Measurements from ENCODE around the gene ELAVL1. TPM values are rescaled to one million over a fixed set of nuclear protein-coding genes. Genes with fewer than 3 reads are reported as not detected.

Gene ELAVL1
- total RNA-seq, 1 experiment from 2014 or later: 75.3 TPM

DNA sequence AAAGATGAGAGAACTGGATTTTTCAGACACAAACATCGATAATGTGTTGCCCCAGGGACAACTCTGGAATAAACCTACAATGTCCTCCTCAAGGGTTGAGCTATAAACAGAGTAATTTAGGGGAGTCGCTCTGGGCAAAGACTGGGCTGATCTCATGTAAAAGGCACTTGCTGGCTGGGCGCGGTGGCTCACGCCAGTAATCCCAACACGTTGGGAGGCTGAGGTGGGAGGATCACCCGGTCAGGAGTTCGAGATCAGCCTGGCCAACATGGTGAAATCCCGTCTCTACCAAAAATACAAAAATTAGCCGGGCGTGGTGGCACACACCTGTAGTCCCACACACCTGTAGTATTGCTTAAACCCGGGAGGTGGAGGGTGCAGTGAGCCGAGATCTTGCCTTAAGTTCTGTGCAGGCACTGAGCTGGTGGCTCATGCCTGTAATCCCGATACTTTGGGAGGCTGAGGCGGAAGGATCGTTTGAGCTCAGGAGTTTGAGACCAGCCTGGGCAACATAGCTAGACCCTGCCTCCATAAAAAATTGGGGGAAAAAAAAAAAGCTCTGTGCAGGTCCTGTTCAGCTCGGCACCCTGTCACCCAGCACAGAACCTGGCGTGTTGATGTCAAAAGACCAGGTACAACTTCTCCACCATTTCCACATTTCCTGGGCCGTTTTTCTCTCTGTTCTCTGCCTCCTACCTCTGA lies 63.4 kb downstream of the ELAVL1 start:
- DNase-seq (ENCODE audit: low read depth): no peak

DNA sequence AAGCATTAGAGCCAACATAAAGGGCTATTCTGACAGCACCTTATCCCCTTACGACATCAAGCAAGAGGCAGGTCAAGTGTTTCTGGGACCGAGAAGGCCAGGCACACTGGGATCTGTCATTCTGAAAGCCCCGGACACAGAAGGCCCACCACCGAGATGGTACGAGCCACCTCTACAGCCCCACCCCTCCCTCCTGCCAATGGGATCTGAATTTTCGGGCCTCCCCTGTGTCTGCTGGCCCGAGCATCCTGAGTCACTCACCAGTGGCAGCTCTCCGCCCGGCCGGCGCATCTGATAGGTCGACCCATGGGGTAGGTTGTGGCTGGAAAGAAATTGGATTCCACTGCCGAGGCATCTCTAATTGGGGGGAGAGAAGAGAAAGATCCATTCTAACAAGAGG lies 64.6 kb downstream of the ELAVL1 start:
- no peak for DNase-seq (ENCODE audit: low read depth)

DNA sequence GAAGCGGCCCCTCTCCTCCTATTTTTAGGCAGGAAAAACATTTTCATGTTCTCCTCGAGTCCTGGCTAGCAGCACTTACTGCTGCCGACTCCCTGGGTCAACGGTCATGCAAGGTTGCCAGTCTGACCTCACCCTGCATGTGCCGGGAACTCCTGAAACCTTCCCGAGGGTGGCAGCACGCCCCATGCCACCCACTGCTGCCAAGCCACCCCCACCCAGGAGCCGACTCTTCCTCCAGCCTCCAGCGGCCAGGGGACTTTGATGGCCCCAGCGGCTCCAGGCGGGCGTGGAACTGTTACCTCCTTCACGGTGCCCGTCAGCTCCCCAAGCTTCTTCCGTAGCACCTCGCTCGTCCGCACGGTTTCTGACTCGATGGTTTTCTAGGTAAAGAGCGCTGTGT lies 70.7 kb downstream of the ELAVL1 start:
- no peak for DNase-seq (ENCODE audit: low read depth)

DNA sequence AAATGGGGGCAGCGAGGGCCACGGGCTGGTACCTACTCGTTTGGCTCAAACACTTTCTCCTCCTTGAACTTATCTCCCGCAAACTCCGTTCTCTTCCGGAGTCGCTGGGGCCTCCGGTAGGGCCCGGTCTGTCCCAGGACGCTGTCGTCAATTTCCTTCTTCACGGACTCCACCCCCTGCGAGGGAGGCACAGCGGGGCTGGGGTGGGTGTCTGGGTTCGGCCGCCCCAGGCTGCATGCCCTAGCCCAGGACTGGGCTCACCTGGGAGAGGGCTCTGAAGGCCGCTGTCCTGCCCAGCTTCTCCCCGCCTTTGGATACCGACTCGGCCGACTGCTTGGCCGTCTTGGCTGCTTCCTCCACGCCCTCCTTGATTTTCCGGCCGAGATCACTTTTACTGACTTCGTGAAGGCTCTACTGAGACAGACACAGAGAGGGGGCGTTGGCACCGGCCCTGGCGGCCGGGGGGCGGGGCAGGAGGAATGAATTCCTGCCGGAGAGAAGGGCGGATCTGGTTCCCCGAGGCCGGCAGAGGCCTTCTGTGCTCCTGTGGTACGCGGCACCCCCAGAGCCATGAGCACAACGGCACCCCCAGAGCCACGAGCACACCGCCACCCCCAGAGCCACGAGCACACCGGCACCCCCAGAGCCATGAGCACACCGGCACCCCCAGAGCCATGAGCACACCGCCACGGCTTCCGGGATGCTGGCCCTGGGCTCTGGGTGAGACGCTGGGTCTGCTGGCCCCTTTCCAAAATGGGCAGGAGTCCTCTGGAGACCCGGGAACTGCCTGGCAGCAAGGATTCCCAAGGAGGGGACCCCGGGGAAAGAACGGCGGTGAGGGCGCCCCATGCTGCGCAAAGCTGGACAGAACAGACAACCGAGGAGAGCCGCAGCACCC lies 71.4 kb downstream of the ELAVL1 start:
- no peak for DNase-seq (ENCODE audit: low read depth)

DNA sequence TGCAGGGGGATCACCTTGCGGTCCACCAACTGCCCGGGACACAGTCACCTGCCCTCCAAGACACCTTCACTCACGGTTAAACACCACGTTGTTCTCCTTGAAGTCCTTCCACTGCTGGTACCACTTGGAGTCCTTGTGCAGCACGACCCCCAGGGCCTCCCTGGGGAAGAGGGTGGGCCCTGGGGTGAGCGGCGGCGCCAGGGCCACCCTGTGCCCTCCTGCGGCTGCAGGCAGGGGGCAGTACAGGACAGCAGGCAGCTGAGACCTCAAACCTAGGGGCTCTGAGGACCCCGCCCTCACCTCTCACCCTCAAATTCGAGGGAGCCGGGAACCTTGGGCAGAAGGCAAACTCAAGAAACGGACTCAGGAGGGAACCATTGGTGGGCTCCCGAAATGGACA lies 72.0 kb downstream of the ELAVL1 start:
- DNase-seq (ENCODE audit: low read depth): no peak

DNA sequence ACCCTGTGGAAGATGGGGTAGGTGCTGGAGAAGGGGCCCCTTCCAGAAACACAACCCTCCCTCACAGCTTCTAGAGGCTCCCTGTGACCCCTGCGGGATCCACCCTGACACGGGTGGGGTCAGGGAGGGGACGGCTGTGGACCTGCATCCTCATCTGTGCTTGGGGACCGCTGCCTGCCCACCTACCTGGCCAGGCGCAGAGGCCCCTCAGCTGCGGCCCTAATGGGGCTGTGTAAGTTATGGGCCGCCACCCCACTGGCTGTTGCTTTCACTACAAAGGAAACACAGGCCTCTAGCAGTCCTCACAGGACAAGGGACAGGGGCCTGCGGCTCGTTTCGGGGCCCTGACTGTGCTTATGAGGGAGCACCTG lies 72.5 kb downstream of the ELAVL1 start:
- no peak for DNase-seq (ENCODE audit: low read depth)

DNA sequence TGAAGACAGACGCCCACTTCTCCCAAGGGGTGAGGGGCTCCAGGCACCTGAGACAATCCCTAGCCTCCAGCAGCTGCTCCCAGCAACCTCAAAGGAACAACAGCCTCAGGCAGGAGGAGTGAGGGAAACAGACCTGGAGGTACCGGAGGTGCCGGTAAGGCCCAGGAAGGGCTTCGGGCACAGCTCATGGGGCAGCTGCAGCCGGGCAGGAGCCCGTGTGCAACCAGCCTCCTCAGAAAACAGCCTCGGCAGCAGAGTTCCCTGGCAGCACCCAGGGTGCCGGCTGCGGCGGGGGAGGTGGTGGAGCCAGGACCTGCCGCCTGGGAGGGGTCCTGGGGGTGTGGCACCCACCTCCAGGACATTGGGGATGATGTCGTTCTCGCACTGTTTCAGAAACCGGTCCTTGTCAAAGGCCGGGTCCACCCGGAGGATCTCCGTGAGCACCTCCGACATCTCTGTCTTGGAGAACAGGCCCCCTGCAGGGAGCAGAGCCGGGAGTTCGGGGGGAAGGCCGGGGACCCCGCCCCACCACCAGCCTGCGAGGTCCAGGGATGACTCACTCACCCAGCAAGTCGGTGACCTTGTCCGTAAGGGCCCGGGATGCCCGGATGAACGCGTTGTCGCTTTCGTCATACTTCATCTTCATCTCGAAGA lies 73.0 kb downstream of the ELAVL1 start:
- DNase-seq (ENCODE audit: low read depth): no peak

DNA sequence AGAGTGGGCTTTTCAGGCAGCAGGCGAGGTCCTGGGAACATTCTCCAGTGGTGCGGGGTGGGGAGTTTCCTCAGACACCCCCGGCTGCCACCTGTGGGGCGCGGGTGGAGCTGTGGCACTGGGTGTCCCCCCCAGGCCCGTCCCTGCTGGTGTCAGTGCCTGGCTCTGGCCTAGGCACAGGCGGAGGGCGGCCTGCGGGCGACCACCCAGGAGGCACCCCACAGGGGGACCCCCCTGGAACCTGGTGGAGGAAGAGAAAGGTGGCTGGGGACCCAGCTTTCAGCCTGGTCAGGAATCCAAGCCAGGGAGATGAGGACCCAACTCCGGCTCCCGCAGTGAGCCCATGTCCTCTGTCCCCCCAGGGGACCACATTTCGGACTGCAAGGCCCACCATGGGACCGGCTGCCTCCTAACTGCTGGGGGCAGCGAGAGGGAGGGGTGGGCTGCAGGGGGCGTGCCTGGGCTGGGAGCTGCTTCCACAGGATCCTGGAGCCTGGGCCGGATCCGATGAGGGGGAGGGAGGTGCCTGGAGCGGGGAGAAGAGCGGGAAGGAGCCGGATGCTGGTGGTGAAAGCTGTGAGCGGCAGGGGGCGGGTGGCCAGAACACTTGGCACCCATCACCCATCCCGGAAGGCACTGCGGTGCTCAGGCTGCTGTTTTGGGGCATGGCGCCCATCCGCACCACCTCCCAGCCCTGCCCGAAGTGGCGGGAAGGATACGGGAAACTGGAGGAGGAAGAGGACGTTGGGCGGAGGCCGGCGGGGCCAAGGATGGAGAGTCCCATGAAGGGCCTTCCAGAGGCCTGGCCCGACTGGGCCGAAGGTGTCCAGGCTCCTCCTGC lies 74.0 kb downstream of the ELAVL1 start:
- DNase-seq (ENCODE audit: low read depth): no peak

DNA sequence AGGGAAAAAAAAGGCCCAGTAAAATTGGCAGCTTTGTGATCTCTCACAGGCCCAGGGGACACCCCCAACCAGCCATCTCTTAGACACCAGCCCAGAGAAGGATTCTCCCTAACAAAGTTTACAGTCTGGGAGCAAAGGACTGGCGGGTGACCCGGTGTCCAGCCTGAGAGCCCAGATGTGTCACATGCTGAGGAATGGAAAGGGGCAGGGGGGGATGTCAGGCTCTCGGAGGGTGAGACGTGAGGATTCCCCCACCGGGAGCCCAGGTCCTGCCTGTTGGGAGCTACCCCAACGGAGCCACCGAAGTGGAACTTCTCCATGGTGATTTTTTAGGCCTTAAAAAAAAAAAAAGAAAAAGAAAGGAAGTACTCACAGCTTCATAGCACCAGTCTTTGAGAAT lies 74.7 kb downstream of the ELAVL1 start:
- DNase-seq (ENCODE audit: low read depth): no peak

DNA sequence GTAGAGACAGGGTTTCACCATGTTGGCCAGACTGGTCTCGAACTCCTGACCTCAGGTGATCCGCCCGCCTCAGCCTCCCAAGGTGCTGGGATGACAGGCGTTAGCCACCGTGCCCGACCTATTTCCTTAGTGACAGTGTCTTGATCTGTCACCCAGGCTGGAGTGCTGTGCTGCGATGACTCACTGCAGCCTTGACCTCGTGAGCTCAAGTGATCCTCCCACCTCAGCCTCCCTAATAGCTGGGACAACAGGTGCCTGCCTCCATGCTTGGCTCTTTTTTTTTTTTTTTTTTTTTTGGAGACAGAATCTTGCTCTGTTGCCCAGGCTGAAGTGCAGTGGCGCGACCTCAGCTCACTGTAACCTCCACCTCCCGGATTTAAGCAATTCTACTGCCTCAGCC lies 75.4 kb downstream of the ELAVL1 start:
- DNase-seq (ENCODE audit: low read depth): peak; percentile 62

DNA sequence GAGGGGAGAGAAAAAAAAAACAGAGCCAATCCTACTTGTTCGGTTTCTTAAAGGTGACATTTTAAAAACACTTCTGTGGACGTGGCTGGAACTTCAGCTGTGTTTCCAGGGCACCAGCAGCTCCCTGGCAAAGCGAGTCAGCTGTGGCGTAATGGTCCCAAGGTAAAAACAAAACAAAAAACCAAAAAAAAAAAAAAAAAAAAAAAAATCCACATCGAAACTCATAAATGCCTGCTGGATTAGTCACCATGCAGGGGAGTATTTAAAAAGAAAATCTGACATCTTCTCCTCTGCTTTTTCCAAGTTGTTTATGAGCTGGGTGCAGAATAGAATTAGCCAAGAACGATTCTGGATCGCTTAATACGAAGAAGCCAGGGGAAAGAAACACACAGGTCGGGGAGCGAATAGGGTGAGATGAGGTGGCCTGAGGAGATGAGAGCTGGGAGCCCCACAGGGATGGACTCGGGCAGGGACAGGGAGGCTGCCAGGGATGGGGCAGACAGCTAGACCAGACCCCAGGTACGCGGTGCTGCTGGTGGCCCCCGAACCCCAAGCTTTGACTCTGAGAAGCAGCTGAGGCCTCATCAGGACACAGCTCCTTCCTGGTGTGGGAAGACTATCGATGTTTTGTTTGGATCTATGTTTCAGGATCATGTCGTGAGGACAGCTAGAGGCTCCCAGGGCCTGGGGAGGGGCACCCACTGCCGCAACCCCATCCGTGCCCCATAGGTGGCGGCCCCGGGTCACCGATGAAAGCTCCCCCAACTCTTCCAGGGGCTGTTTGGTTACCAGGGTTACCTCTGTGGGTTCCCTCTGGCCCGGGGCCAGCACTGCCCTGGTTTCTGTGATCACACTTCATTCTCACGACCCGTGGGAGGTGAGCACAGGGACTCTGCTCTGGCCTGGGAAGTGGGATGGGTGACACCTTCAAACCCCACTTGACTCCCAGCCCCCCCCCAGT lies 76.4 kb downstream of the ELAVL1 start:
- DNase-seq (ENCODE audit: low read depth): peak; percentile 91

DNA sequence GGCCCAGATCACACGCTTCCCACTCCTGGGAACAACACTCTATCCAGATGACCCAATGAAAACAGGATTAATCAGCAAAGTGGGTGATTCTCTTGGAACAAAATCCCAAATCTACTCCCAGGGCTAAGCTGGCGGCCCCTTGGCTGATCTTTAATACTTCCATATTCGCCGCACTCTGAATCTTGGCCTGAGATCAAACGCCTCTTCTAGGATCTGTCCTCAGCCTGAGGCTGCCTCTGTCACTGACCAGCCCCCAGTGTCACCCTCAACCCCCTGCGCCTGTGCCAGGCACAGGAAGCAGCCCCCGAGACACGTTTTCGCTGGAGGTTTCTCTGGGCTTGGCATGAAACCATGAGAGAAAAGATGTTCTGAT lies 77.1 kb downstream of the ELAVL1 start:
- no peak for DNase-seq (ENCODE audit: low read depth)

DNA sequence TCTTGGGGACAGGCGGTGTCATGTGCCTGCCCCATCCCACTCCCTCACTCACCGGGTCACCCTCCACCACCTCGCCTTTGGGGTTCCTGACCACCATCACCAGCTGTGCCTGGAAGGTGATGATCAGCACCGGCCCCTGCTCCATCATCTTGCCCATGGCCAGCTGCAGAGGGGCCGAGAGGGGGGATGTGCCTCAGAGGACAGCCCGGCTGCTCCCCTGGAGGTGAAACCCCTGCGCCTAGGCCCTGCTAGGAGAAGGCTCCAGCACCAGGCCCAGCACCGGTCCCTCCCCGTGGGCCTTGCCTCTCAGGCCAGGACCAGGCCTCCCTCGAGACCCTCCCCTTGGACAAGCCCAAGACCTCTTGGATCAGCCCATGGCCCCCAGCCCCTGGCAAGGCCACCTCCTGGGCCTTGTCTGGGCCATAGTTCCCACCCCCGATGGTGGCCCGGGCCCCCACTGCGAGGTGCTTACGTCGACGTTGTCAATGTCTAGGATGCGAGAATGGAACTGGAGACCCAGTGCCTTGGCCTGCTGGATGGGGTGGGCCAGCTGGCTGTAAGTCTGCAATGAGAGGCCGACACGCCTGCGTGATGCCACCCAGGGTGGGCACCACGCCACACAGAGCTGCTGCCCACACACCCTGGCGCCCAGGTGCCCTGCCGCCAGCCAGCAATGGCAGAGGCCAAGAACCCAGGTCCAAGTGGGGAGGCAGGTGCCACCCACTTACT lies 77.7 kb downstream of the ELAVL1 start:
- DNase-seq (ENCODE audit: low read depth): no peak

DNA sequence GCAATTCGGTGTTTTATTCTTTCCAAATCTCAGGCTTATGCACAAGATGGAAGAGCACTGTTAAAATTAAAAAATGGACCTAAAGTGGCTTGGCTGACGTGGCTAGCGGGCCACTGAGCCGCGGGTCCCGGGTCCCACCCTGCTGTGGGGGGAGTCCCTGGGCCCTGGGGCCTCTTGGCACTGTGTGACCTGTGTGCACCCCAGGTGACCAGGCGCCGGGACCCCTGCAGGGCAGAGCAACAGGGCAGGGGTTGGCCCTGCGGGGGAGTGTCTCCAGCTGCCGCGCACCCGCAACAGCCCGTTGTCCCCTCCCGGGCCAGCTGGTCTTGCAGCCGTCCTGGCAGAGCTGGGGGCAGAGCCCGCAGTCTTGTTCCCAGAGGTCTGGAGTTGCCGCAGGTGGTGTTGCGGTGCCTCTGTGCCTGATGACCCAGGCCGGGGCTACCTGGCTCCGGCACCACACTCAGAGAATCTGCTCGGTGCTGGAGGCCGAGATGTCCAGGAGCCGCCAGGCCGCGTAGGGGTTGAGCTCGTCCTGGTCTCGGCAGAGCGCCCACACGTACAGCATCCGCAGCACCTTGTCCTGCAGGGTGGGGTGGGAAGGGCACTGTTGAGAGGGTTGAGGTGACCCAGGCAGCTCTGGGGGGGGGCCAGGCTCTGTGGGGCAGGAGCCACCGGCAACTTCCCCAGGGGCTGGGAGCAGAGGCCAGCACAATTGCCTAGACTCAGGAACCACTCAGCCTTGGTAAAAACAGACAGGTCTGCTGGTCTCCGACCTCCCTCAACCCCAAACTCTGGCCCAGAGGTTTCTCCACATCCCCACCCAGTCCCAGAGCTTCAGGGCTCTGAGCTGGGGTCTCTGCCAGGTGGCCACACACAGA lies 78.5 kb downstream of the ELAVL1 start:
- no peak for DNase-seq (ENCODE audit: low read depth)

DNA sequence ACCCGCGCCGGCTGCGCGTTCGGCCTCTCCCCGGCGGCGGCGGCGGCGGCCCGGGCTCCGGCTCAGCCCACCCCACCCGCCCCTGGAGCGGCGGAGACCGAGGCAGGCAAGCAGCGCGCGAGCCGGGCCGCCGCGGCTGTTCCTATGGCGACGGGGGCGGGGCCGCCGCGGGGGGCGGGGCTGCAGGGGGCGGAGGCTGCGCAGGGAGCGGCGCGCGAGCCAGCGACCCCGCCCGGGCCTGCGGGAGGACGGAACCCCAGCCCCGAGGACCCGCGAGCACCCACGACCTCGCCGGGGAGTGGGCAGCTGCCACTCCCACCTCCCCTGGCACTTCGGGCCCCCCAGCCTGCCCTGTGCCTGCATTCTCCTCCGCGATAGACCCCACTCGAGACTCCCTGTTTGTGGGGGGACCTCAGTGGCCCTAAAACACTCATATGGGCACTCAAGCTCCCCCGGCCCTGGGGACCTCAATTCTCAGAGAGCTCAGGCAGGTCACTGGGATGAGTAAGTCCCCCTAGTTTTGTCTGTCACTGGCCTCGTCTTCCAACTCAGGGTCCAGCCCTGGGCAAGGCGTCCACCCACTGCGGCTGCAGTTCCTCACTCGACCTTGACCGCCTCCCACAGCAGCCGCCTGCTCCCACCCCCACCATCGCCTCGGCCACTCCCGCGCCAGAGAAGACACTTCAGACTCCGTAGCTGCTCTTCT lies 79.3 kb downstream of the ELAVL1 start, which contains the start of gene CTXN1:
CTXN1 (minus strand) TSS at position 115 of the 706 bp plus-strand sequence. CDS start 597 bp downstream, outside the sequence.
- peak; percentile 34 for DNase-seq (ENCODE audit: low read depth)

DNA sequence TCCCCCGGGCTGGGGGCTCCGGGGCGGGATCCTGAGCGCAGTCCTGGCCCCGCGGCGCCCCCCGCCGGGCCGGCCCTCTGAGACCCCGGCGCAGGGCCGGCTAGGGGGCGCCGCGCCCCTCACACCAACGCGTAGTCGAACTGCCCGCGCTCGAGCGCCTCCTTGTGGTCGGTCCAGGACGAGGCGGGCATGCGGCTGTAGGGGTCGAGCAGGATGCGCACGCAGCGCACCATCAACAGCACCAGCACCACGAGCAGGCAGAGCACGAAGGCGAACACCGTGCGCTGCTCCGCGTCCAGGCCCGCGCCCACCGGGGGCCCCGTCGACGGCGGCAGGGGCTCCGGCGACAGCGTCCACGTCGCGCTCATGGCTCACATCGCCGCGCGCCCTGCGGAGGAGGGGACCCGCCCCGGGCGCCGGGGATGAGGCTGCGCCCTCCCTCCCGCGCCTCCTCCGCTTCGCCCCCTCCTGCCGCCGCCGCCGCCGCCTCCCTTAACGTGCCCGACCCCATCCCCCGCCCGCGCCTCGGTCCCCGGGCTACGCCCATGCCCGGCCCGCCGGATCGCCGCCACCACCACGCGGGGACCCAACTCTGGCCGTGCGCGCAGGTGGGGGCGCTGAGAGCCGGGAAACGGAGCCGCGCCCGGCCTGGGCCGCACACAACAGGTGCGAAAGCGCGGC lies 80.1 kb downstream of the ELAVL1 start:
- DNase-seq (ENCODE audit: low read depth): peak; percentile 53

DNA sequence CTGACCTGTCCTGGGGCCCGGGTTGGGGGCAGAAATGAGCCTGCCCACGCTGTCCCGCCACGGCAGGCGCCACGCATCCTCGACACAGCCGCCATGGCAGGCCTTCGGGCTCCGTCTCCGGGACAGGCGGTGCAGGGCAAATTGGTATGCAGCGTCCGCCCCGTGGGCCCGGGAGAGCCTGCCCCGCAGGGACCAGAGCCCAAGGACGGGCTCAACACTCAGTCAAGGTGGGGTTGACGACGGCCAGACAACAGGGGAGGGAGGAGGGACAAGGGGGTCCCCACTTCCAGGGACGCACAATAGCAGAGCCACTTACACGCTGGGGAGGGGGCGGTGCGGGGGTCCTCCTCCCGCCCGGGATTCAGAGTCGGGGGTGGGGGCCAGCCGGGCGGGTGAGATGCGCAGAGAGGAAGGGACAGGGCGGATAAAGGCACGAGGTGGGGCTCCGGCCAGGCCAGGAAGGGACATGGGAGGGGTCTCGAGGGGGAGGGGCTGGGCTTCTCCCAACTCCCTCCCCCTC lies 80.7 kb downstream of the ELAVL1 start:
- no peak for DNase-seq (ENCODE audit: low read depth)

All from M059J (cell line).